Measurements from ENCODE around the gene GLI3. TPM values are rescaled to one million over a fixed set of nuclear protein-coding genes. Genes with fewer than 3 reads are reported as not detected.

GLI3 gene
- polyA plus RNA-seq, 6 donors from 2014 or later: not detected

DNA sequence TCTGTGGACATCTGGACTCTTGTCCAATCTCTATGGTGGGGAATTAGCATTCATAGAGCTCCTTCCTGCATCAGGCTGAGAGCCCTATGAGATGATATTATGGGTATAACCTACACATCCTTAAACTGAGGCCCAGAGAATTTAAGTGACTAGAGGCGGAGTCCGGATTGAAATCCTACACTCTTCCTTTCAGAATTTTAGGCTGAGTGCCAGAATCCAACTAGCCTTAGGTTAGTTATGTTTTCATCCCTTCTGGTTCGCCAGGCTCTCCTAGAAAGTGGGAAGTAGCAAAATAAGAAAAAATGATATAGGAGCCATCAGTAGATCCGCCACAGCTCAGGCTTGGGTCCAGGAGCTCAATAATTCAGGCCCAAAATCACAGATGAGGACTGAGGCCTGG, 212.5 kb downstream of the GLI3 start:
- Mint-ChIP-seq H3K4me1 (no peaks in the 10 kb centered on the region), H3K27me3 (peaks cover 3 to 21% (median 6%) of the 10 kb centered on the region in 3 donors), H3K4me3 (no peak overlapping the region), H3K36me3 (no peaks in the 10 kb centered on the region), H3K27ac (no peak overlapping the region), H3K9me3 (peaks cover 0 to under 1% (median 0%) of the 10 kb centered on the region in 7 donors)
- no peak for DNase-seq
- ATAC-seq (ENCODE audit: low read depth in 2 of 2): no peak

GRCh38 chr7:42023262-42023661, 213.7 kb downstream of the GLI3 start:
- Mint-ChIP-seq H3K4me3 (no peak overlapping the region), H3K4me1 (no peaks in the 10 kb centered on the region), H3K36me3 (no peaks in the 10 kb centered on the region), H3K9me3 (no peaks in the 10 kb centered on the region), H3K27me3 (peaks cover 0 to 20% (median 10%) of the 10 kb centered on the region in 3 donors), H3K27ac (no peak overlapping the region)
- ATAC-seq (ENCODE audit: low read depth in 2 of 2): no peak
- no peak for DNase-seq

GRCh38 chr7:42022791-42023190, 214.2 kb downstream of the GLI3 start:
- Mint-ChIP-seq H3K9me3 (no peaks in the 10 kb centered on the region), H3K4me1 (peaks cover under 1 to 3% (median 1%) of the 10 kb centered on the region in 3 donors), H3K27ac (no peak overlapping the region), H3K27me3 (peaks cover 4 to 21% (median 14%) of the 10 kb centered on the region in 3 donors), H3K4me3 (no peak overlapping the region), H3K36me3 (no peaks in the 10 kb centered on the region)
- ATAC-seq (ENCODE audit: low read depth in 2 of 2) (no peak), DNase-seq (no peak)

DNA sequence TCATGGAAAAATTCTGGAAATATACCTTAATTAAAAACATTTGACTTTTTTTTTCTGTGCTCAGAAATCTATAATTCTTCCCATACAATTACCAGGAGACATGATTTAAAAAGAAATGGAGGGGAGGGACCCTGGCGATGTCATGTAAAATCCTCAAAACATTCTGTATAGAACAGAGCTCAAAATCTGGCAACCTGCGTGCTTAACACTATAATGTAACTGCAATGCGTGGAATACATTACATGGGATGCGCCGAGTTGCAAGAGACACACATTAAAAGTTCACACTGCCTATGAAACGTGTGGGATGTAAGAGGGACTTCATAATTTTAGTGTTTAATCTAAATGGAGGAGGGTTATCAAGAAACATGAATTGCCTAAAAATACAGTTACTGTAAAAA, 215.0 kb downstream of the GLI3 start:
- DNase-seq: no peak
- ATAC-seq (ENCODE audit: low read depth in 2 of 2): no peak
- Mint-ChIP-seq H3K4me1 (peaks cover 6 to 10% (median 8%) of the 10 kb centered on the region in 3 donors), H3K4me3 (no peak overlapping the region), H3K27me3 (peaks cover 9 to 27% (median 18%) of the 10 kb centered on the region in 3 donors), H3K9me3 (no peaks in the 10 kb centered on the region), H3K27ac (no peak overlapping the region), H3K36me3 (no peaks in the 10 kb centered on the region)

DNA sequence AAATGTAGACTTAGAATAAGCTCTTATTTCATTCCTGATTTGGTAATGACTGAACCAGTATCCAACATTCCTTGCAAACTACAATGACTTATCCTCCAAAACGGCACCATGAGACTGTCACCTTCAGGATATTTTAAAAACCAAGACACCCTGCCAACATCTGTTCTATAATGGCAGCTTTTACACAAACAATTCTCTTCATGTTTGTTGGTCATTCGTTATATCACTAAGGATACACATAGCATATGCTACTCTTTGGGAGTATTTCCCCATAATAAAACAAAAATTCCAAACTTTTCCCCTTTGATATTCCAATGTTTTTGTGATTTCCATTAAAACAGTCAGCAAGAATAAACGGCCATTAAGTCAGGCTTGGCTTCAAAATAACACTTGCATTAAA, 215.4 kb downstream of the GLI3 start:
- Mint-ChIP-seq H3K27me3 (peaks cover 9 to 31% (median 18%) of the 10 kb centered on the region in 3 donors), H3K36me3 (peaks cover 0 to 4% of the 10 kb centered on the region in 2 donors), H3K9me3 (peaks cover 0 to 3% (median 0%) of the 10 kb centered on the region in 7 donors), H3K4me1 (peaks cover 6 to 11% (median 8%) of the 10 kb centered on the region in 3 donors), H3K27ac (no peak overlapping the region), H3K4me3 (no peak overlapping the region)
- ATAC-seq (ENCODE audit: low read depth in 2 of 2) (no peak), DNase-seq (no peak)

- H3K27ac Mint-ChIP-seq: no peak overlapping the region
- no peak for ATAC-seq (ENCODE audit: low read depth in 2 of 2)
- H3K27me3 Mint-ChIP-seq: peaks cover 9 to 28% (median 12%) of the 10 kb centered on the region in 3 donors
- H3K36me3 Mint-ChIP-seq: peaks cover 0 to 8% of the 10 kb centered on the region in 2 donors
- H3K4me3 Mint-ChIP-seq: no peak overlapping the region
- H3K4me1 Mint-ChIP-seq: peaks cover 6 to 11% (median 8%) of the 10 kb centered on the region in 3 donors
- H3K9me3 Mint-ChIP-seq: peaks cover 0 to 16% (median 5%) of the 10 kb centered on the region in 7 donors
- no peak for DNase-seq
Measured at GRCh38 chr7:42020061-42020460, 216.9 kb downstream of the GLI3 start.

DNA sequence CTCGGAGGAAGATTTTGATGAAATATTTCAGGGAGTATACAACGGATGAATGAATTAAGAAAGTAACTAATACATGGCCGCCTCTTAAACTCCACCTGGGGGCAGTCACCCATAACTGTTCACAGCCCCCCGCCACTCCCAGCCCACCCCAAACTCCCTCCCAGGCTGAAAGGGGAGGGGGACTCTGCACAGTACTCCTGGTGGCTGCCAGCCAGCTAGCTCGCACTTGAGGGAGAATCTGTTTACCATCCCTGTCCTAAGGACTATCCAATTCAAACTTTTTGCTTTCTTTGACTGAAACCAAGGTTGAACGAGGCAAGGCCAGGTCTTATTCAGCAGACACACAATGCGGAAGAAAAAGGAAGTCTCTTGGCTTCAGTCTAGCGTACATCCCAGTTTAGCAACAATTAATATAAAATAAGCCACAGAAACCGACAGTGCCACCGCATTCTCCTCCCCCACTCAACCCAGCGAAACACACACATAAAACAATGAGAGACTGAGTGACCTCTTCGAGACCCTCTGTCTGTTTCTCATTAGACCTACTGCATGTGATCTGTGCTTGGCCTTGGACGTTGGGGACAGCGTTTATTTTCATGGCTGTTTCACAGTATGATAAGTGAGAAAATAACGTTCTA, 219.5 kb downstream of the GLI3 start:
- H3K9me3 Mint-ChIP-seq: peaks cover 7 to 32% (median 18%) of the 10 kb centered on the region in 7 donors
- peaks cover 9 to 20% of the 10 kb centered on the region in 2 donors for H3K36me3 Mint-ChIP-seq
- DNase-seq (no peak), ATAC-seq (ENCODE audit: low read depth in 2 of 2) (no peak)
- H3K27ac Mint-ChIP-seq: peak overlapping the region in 1 of 6 donors; percentile 52
- peak overlapping the region in 3 of 8 donors; percentile 9 to 61 (median 35) for H3K4me3 Mint-ChIP-seq
- H3K4me1 Mint-ChIP-seq: peaks cover 6 to 11% (median 8%) of the 10 kb centered on the region in 3 donors
- H3K27me3 Mint-ChIP-seq: peaks cover 12 to 28% (median 22%) of the 10 kb centered on the region in 3 donors

DNA sequence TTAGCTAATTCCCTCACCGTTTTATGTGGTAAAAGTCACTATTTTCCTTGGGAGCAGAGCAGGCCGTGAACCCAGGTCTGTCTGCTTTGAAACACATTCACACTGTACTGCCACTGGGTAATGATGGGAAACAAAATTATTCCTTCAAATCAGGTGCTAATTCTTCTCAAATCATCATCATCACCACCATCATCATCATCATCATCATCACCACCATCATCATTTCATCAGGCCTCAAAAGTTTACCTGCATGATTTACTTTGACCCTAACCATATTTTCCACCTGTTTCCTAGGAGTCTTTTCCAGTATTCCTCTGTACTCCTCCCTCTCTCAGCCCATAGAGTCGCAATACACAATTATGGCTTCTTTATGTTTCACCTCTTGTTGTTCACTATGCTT, 220.5 kb downstream of the GLI3 start:
- H3K4me3 Mint-ChIP-seq: no peak overlapping the region

DNA sequence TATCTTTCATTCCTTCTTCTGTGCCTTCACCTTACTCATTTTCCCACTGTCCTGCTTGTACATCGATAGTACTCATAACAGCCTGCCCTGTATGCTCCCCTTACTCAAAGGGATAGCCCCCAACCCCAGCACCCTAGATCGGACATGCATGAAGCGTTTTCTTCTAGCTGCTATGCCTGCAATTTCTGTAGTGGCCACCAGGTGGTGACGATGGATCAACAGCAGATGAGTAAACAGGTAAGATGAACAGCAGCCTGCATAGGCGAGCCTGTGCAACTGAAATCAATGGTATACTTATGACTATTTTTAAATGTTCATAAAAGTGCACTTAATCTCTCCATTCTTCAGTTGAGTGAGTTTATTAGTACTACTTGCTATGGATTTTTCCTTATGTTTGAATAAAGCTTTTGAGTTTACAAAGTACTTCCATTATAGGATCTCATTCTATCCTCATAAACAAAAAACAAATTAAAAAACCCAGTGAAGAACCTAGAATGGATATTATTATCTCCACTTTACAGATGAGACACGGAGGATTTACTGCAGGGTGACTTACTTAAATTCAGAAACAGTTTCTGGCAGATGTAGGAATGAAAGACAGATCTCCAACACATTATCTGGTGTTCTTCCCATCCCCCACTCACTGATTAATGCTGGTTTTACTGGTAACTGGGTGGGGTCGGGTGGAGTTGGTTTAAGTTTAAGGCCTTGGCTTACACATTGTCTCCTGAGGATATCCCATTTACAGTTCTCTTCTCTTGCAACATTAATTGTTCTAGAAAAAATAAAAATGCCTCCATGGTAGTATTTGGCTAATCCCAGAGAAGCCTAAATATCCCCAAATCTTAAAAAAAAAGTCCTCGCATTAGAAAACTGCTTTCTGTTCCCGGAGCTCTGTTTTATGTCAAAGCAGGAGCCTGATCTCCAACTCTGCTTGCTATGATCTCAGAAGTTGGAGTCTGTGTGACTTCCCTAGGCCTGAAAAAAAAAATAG, 222.1 kb downstream of the GLI3 start:
- Mint-ChIP-seq H3K4me1 (peaks cover 6 to 11% (median 8%) of the 10 kb centered on the region in 3 donors), H3K36me3 (peaks cover 9 to 20% of the 10 kb centered on the region in 2 donors), H3K9me3 (peaks cover 7 to 32% (median 18%) of the 10 kb centered on the region in 7 donors), H3K4me3 (no peak overlapping the region), H3K27ac (peak overlapping the region in 1 of 6 donors; percentile 43), H3K27me3 (peaks cover 16 to 43% (median 28%) of the 10 kb centered on the region in 3 donors)
- ATAC-seq (ENCODE audit: low read depth in 2 of 2) (no peak), DNase-seq (no peak)

More for the DNA sequence above, 220.5 kb downstream of the GLI3 start:
- peaks cover 9 to 20% of the 10 kb centered on the region in 2 donors for H3K36me3 Mint-ChIP-seq
- H3K27me3 Mint-ChIP-seq: peaks cover 12 to 36% (median 28%) of the 10 kb centered on the region in 3 donors
- ATAC-seq (ENCODE audit: low read depth in 2 of 2) (no peak), DNase-seq (no peak)
- H3K4me1 Mint-ChIP-seq: peaks cover 6 to 11% (median 8%) of the 10 kb centered on the region in 3 donors
- peaks cover 7 to 32% (median 18%) of the 10 kb centered on the region in 7 donors for H3K9me3 Mint-ChIP-seq
- no peak overlapping the region for H3K27ac Mint-ChIP-seq

DNA sequence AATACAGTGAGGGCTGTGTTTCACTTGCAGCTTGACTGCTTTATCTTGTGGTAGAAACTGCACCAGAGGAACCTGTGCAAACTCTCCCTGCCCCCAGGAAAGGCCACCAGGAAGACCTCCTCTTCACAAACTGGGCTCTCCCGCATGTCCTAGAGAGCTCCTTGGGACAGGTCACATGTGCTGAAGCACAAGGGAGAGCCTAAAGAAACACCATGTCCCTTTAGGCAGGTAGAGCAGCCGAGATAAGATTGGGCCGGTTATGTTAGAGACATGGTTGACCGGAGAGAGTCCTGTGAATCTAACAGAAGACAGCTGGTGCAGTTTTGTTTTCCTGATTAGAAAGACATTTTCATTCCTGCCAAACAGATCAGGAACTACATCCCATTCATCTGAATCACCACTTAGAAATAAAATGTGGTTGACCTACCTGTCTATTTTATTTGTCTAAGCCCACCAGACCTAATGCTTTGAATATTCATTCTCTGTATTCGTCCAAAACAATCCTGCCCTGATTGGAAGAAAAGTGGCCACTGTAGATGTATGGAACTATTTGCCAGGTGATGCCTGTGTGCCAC, 224.1 kb downstream of the GLI3 start:
- Mint-ChIP-seq H3K27ac (no peak overlapping the region), H3K4me3 (no peak overlapping the region), H3K27me3 (peaks cover 19 to 37% (median 24%) of the 10 kb centered on the region in 3 donors), H3K4me1 (peaks cover 6 to 9% (median 7%) of the 10 kb centered on the region in 3 donors), H3K9me3 (peaks cover 7 to 32% (median 18%) of the 10 kb centered on the region in 7 donors), H3K36me3 (peaks cover 9 to 20% of the 10 kb centered on the region in 2 donors)
- no peak for DNase-seq
- ATAC-seq (ENCODE audit: low read depth in 2 of 2): no peak

- peaks cover 14 to 32% (median 19%) of the 10 kb centered on the region in 3 donors for H3K27me3 Mint-ChIP-seq
- H3K4me3 Mint-ChIP-seq: no peak overlapping the region
- peaks cover 9 to 20% of the 10 kb centered on the region in 2 donors for H3K36me3 Mint-ChIP-seq
- H3K9me3 Mint-ChIP-seq: peaks cover 7 to 32% (median 18%) of the 10 kb centered on the region in 7 donors
- ATAC-seq (ENCODE audit: low read depth in 2 of 2) (no peak), DNase-seq (no peak)
- peaks cover under 1 to 3% (median 2%) of the 10 kb centered on the region in 3 donors for H3K4me1 Mint-ChIP-seq
- no peak overlapping the region for H3K27ac Mint-ChIP-seq
Measured at GRCh38 chr7:42012313-42012712, 224.7 kb downstream of the GLI3 start.

DNA sequence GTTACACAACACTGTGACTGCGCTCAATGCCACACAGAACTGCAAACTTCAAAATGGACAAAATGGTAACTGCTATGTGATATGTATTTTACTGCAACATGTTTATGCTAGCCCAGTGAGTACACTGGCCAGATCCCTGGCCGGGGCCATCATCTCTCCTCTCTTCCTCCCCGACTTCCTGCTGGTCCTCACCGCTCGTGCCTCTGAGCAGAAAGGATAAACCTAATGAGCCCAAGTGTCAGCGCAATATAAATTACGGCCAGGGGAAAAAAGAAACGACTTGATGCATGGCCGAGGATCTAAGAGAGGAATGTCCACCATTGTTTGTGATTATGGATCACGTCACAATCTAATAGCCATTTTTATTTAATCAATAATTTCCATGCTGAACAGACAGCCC, 225.2 kb downstream of the GLI3 start:
- peaks cover 14 to 28% (median 19%) of the 10 kb centered on the region in 3 donors for H3K27me3 Mint-ChIP-seq
- no peak for DNase-seq
- H3K9me3 Mint-ChIP-seq: peaks cover 7 to 30% (median 18%) of the 10 kb centered on the region in 7 donors
- ATAC-seq (ENCODE audit: low read depth in 2 of 2): no peak
- no peaks in the 10 kb centered on the region for H3K4me1 Mint-ChIP-seq
- no peak overlapping the region for H3K4me3 Mint-ChIP-seq
- H3K27ac Mint-ChIP-seq: no peak overlapping the region
- peaks cover 9 to 18% of the 10 kb centered on the region in 2 donors for H3K36me3 Mint-ChIP-seq

- ATAC-seq (ENCODE audit: low read depth in 2 of 2) (no peak), DNase-seq (no peak)
- Mint-ChIP-seq H3K4me3 (no peak overlapping the region), H3K9me3 (peaks cover 7 to 24% (median 17%) of the 10 kb centered on the region in 7 donors), H3K27me3 (peaks cover 14 to 25% (median 19%) of the 10 kb centered on the region in 3 donors), H3K27ac (no peak overlapping the region), H3K36me3 (peaks cover 9 to 12% of the 10 kb centered on the region in 2 donors), H3K4me1 (no peaks in the 10 kb centered on the region)
Measured at GRCh38 chr7:42010751-42011150, 226.3 kb downstream of the GLI3 start.
